Vagina (tissue), 2 donors: Measurements from ENCODE around the gene FCER2. TPM values are rescaled to one million over a fixed set of nuclear protein-coding genes. Genes with fewer than 3 reads are reported as not detected.

Source experiments
- DNase-seq, 2 donors: peaks; one replicate each; pipeline ENCODE4 v3.0.0-alpha.2; 2017; ENCODE audit errors: extremely low spot score in 2 of 2
- H3K27ac ChIP-seq: fragments of 200-600 bp; sonication (generic); one replicate; pipeline ENCODE4 v1.5.1; 2019
- H3K27me3 ChIP-seq: fragments of 200-600 bp; sonication (generic); one replicate; pipeline ENCODE4 v1.5.1; 2019
- H3K36me3 ChIP-seq, 2 donors: fragments of 200-600 bp; sonication (generic); one replicate each; pipeline ENCODE4 v1.5.1; 2017 to 2019
- H3K4me1 ChIP-seq: fragments of 200-600 bp; sonication (generic); one replicate; pipeline ENCODE4 v1.5.1; 2019
- H3K4me3 ChIP-seq, 2 donors: fragments of 200-600 bp; sonication (generic); 1 replicate in 1 of 2; 2 replicates in 1 of 2; pipeline ENCODE4 v1.5.1; 2016 to 2019
- H3K9me3 ChIP-seq: fragments of 200-600 bp; sonication (generic); one replicate; pipeline ENCODE4 v1.5.1; 2019
- CTCF ChIP-seq, 3 experiments: fragments of 450-650 bp in 2 of 3; fragments of 200-600 bp in 1 of 3; sonication (generic) in 1 of 3; IDR thresholded peaks; one replicate each; pipeline ENCODE4 v1.5.1; 2017 to 2019; ENCODE audit warnings: antibody characterized with exemption in 3 of 3, mild to moderate bottlenecking in 2 of 3, moderate library complexity in 2 of 3
- POLR2A ChIP-seq, 2 donors: fragments of 450-650 bp; IDR thresholded peaks; one replicate each; pipeline ENCODE4 v1.6.1; 2017; ENCODE audit warnings: antibody characterized with exemption in 2 of 2, mild to moderate bottlenecking in 2 of 2, moderate library complexity in 2 of 2
- POLR2AphosphoS5 ChIP-seq, 2 donors: sonication (generic); formaldehyde crosslinking; IDR thresholded peaks; one replicate each; pipeline ENCODE4 v1.9.0; 2017; ENCODE audit warnings: antibody characterized with exemption in 2 of 2, mild to moderate bottlenecking in 2 of 2, low read depth in 1 of 2; ENCODE audit not compliant: insufficient read depth in 1 of 2
- intact Hi-C: fragments of 100-400 bp; cut with DNase I; formaldehyde crosslinking; loops from one replicate; pipeline ENCODE4 v1.15.1; 2023
- total RNA-seq: library from RNA; depleted of rRNA; stranded (reverse); fragments of >200 nt; gene quantifications from one replicate; pipeline ENCODE4 v1.2.3, GENCODE V29; 2016

The FCER2 gene
- total RNA-seq, 1 donor from 2014 or later: not detected

- no peak for DNase-seq
- H3K4me1 ChIP-seq: no peaks in the 10 kb centered on the region
- intact Hi-C loops: no loop called here
- H3K9me3 ChIP-seq: no peaks in the 10 kb centered on the region
- H3K27me3 ChIP-seq: no peaks in the 10 kb centered on the region
- no peak overlapping the region for H3K4me3 ChIP-seq
- TF ChIP-seq CTCF (IDR thresholded peaks at IDR 0.05) (no peak), POLR2AphosphoS5 (IDR thresholded peaks at IDR 0.05; ENCODE audit: insufficient read depth in 1 of 2, low read depth in 1 of 2) (no peak), POLR2A (IDR thresholded peaks at IDR 0.05) (no peak)
- H3K27ac ChIP-seq: no peak overlapping the region
- no peaks in the 10 kb centered on the region for H3K36me3 ChIP-seq
These were observed 41.1 kb upstream of the FCER2 start for GRCh38 chr19:7742991-7743390.

- TF ChIP-seq POLR2AphosphoS5 (IDR thresholded peaks at IDR 0.05; ENCODE audit: insufficient read depth in 1 of 2, low read depth in 1 of 2) (no peak), CTCF (IDR thresholded peaks at IDR 0.05) (no peak), POLR2A (IDR thresholded peaks at IDR 0.05) (no peak)
- intact Hi-C loops: no loop called here
- H3K4me3 ChIP-seq: no peak overlapping the region
- no peaks in the 10 kb centered on the region for H3K4me1 ChIP-seq
- DNase-seq: no peak
- H3K36me3 ChIP-seq: no peaks in the 10 kb centered on the region
- no peak overlapping the region for H3K27ac ChIP-seq
- H3K27me3 ChIP-seq: no peaks in the 10 kb centered on the region
- no peaks in the 10 kb centered on the region for H3K9me3 ChIP-seq
These were observed 40.6 kb upstream of the FCER2 start for GRCh38 chr19:7742575-7742974.

GRCh38 chr19:7740682-7741054, 38.7 kb upstream of the FCER2 start:
- Histone ChIP-seq H3K36me3 (no peaks in the 10 kb centered on the region), H3K9me3 (no peaks in the 10 kb centered on the region), H3K4me3 (no peak overlapping the region), H3K27ac (no peak overlapping the region), H3K4me1 (no peaks in the 10 kb centered on the region), H3K27me3 (no peaks in the 10 kb centered on the region)
- no peak for DNase-seq
- intact Hi-C loops: no loop called here
- TF ChIP-seq CTCF (IDR thresholded peaks at IDR 0.05) (no peak), POLR2AphosphoS5 (IDR thresholded peaks at IDR 0.05; ENCODE audit: insufficient read depth in 1 of 2, low read depth in 1 of 2) (no peak), POLR2A (IDR thresholded peaks at IDR 0.05) (no peak)

- H3K4me1 ChIP-seq: no peaks in the 10 kb centered on the region
- no peak overlapping the region for H3K4me3 ChIP-seq
These were observed 38.1 kb upstream of the FCER2 start for GRCh38 chr19:7739801-7740681.

More at GRCh38 chr19:7739801-7740681, 38.1 kb upstream of the FCER2 start:
- intact Hi-C loops: no loop called here
- TF ChIP-seq CTCF (IDR thresholded peaks at IDR 0.05) (no peak), POLR2AphosphoS5 (IDR thresholded peaks at IDR 0.05; ENCODE audit: insufficient read depth in 1 of 2, low read depth in 1 of 2) (no peak), POLR2A (IDR thresholded peaks at IDR 0.05) (no peak)
- no peaks in the 10 kb centered on the region for H3K9me3 ChIP-seq
- no peaks in the 10 kb centered on the region for H3K36me3 ChIP-seq
- DNase-seq: no peak
- H3K27me3 ChIP-seq: no peaks in the 10 kb centered on the region
- no peak overlapping the region for H3K27ac ChIP-seq
